Neural progenitor cell (in vitro differentiated cells): ENCODE measurements around the gene FER. TPM values are rescaled to one million over a fixed set of nuclear protein-coding genes. Genes with fewer than 3 reads are reported as not detected.

ENCODE experiments used
- DNase-seq: peaks from one replicate; pipeline ENCODE4 v3.0.0-alpha.2; 2016; ENCODE audit warnings: low spot score
- H2AFZ ChIP-seq: fragments of 200-600 bp; sonication (generic); replicated peaks from 2 replicates; pipeline ENCODE4 v1.6.1; 2016; ENCODE audit warnings: antibody characterized with exemption
- H3F3A ChIP-seq: fragments of 200-600 bp; sonication (generic); 2 replicates; pipeline ENCODE4 v1.6.1; 2016; ENCODE audit warnings: antibody characterized with exemption, low read depth
- H3K27ac ChIP-seq: fragments of 200-600 bp; sonication (generic); 2 replicates; pipeline ENCODE4 v1.5.1; 2016; ENCODE audit warnings: mild to moderate bottlenecking
- H3K27me3 ChIP-seq: fragments of 200-600 bp; sonication (generic); 2 replicates; pipeline ENCODE4 v1.6.1; 2016; ENCODE audit warnings: mild to moderate bottlenecking, moderate library complexity
- H3K36me3 ChIP-seq: fragments of 200-600 bp; sonication (generic); 2 replicates; pipeline ENCODE4 v1.5.1; 2016
- H3K4me1 ChIP-seq: fragments of 200-600 bp; sonication (generic); 2 replicates; pipeline ENCODE4 v1.6.1; 2016; ENCODE audit warnings: mixed run types
- H3K4me2 ChIP-seq: fragments of 200-600 bp; sonication (generic); 2 replicates; pipeline ENCODE4 v1.6.1; 2016
- H3K4me3 ChIP-seq: fragments of 200-600 bp; sonication (generic); 2 replicates; pipeline ENCODE4 v1.5.1; 2016
- H3K79me2 ChIP-seq: fragments of 200-600 bp; sonication (generic); 2 replicates; pipeline ENCODE4 v1.6.1; 2016; ENCODE audit warnings: low read depth
- H3K9ac ChIP-seq: fragments of 200-600 bp; sonication (generic); 2 replicates; pipeline ENCODE4 v1.6.1; 2016
- H3K9me3 ChIP-seq: fragments of 200-600 bp; sonication (generic); 2 replicates; pipeline ENCODE4 v1.5.1; 2016; ENCODE audit warnings: low read depth
- H4K20me1 ChIP-seq: fragments of 200-600 bp; sonication (generic); 2 replicates; pipeline ENCODE4 v1.6.1; 2016; ENCODE audit warnings: low read depth
- H3K27ac Mint-ChIP-seq: 3 replicates; pipeline ENCODE4 v1.8.0; 2021; ENCODE audit warnings: mixed read lengths
- H3K27me3 Mint-ChIP-seq: 2 replicates; pipeline ENCODE4 v1.8.0; 2022; ENCODE audit warnings: low read depth, mild to moderate bottlenecking, inconsistent platforms, moderate library complexity, mixed read lengths; ENCODE audit not compliant: insufficient read depth
- H3K36me3 Mint-ChIP-seq: 3 replicates; pipeline ENCODE4 v1.8.0; 2021; ENCODE audit warnings: mixed read lengths
- H3K4me1 Mint-ChIP-seq: 3 replicates; pipeline ENCODE4 v1.8.0; 2021; ENCODE audit warnings: mixed read lengths
- H3K4me3 Mint-ChIP-seq: 3 replicates; pipeline ENCODE4 v1.8.0; 2021; ENCODE audit warnings: mild to moderate bottlenecking, moderate library complexity, mixed read lengths
- H3K9me3 Mint-ChIP-seq: 3 replicates; pipeline ENCODE4 v1.8.0; 2020; ENCODE audit warnings: mixed read lengths
- CTCF ChIP-seq: fragments of 200-600 bp; sonication (generic); IDR thresholded peaks from 2 replicates; pipeline ENCODE4 v1.5.1; 2017; ENCODE audit warnings: antibody characterized with exemption, mild to moderate bottlenecking
- EZH2 ChIP-seq: fragments of 200-600 bp; sonication (generic); IDR thresholded peaks from 2 replicates; pipeline ENCODE4 v1.6.1; 2017; ENCODE audit warnings: antibody characterized with exemption, mild to moderate bottlenecking, moderate library complexity
- EZH2phosphoT487 ChIP-seq: fragments of 200-600 bp; sonication (generic); IDR thresholded peaks from 2 replicates; pipeline ENCODE4 v1.6.1; 2017; ENCODE audit warnings: antibody characterized with exemption
- total RNA-seq: library from RNA; depleted of rRNA; stranded (reverse); fragments of >200 nt; gene quantifications from 2 replicates; pipeline ENCODE4 v1.2.3, GENCODE V29; 2015; ENCODE audit warnings: low replicate concordance

FER gene
- total RNA-seq, 1 donor from 2014 or later, result 25.0 TPM

GRCh38 chr5:109089191-109089590, 341.5 kb downstream of the FER start:
- Histone ChIP-seq H3K79me2 (no peaks in the 10 kb centered on the region), H3K9ac (no peak overlapping the region), H3K36me3 (no peaks in the 10 kb centered on the region), H4K20me1 (no peaks in the 10 kb centered on the region), H3K9me3 (no peaks in the 10 kb centered on the region), H3K4me2 (no peak overlapping the region), H3F3A (no peaks in the 10 kb centered on the region), H3K27me3 (no peaks in the 10 kb centered on the region), H3K4me1 (peaks cover 6% of the 10 kb centered on the region), H3K27ac (no peak overlapping the region), H2AFZ (no peak overlapping the region), H3K4me3 (no peak overlapping the region)
- Mint-ChIP-seq H3K27me3 (no peaks in the 10 kb centered on the region), H3K4me3 (no peak overlapping the region), H3K36me3 (no peaks in the 10 kb centered on the region), H3K4me1 (no peaks in the 10 kb centered on the region), H3K9me3 (no peaks in the 10 kb centered on the region), H3K27ac (no peak overlapping the region)
- TF ChIP-seq EZH2 (no peak), CTCF (no peak), EZH2phosphoT487 (no peak)
- no peak for DNase-seq

- Mint-ChIP-seq H3K4me1 (no peaks in the 10 kb centered on the region), H3K27ac (no peak overlapping the region), H3K9me3 (no peaks in the 10 kb centered on the region), H3K4me3 (no peak overlapping the region), H3K36me3 (no peaks in the 10 kb centered on the region), H3K27me3 (no peaks in the 10 kb centered on the region)
- TF ChIP-seq EZH2phosphoT487 (no peak), EZH2 (no peak), CTCF (no peak)
- no peaks in the 10 kb centered on the region for H3K27me3 ChIP-seq
- no peak overlapping the region for H3K9ac ChIP-seq
- no peaks in the 10 kb centered on the region for H3K9me3 ChIP-seq
- H3K79me2 ChIP-seq, result no peaks in the 10 kb centered on the region
- no peak overlapping the region for H3K4me2 ChIP-seq
- no peak overlapping the region for H2AFZ ChIP-seq
- H3F3A ChIP-seq, result no peaks in the 10 kb centered on the region
- no peaks in the 10 kb centered on the region for H3K4me1 ChIP-seq
- H4K20me1 ChIP-seq, result no peaks in the 10 kb centered on the region
- H3K36me3 ChIP-seq, result no peaks in the 10 kb centered on the region
- no peak for DNase-seq
- H3K4me3 ChIP-seq, result no peak overlapping the region
- H3K27ac ChIP-seq, result no peak overlapping the region
Observed at GRCh38 chr5:109099081-109099480, 351.4 kb downstream of the FER start.

GRCh38 chr5:109100971-109101370, 353.3 kb downstream of the FER start:
- H3K4me1 Mint-ChIP-seq, result peaks cover 5% of the 10 kb centered on the region
- no peaks in the 10 kb centered on the region for H3K36me3 ChIP-seq
- no peak overlapping the region for H3K4me3 ChIP-seq
- no peaks in the 10 kb centered on the region for H3K27me3 Mint-ChIP-seq
- H2AFZ ChIP-seq, result no peak overlapping the region
- peaks cover 1% of the 10 kb centered on the region for H3K4me1 ChIP-seq
- no peaks in the 10 kb centered on the region for H4K20me1 ChIP-seq
- H3K9ac ChIP-seq, result no peak overlapping the region
- no peak overlapping the region for H3K27ac ChIP-seq
- no peaks in the 10 kb centered on the region for H3K9me3 ChIP-seq
- H3K27ac Mint-ChIP-seq, result no peak overlapping the region
- no peak overlapping the region for H3K4me2 ChIP-seq
- no peak overlapping the region for H3K4me3 Mint-ChIP-seq
- DNase-seq, result no peak
- TF ChIP-seq CTCF (no peak), EZH2 (no peak), EZH2phosphoT487 (no peak)
- H3K27me3 ChIP-seq, result no peaks in the 10 kb centered on the region
- H3K36me3 Mint-ChIP-seq, result no peaks in the 10 kb centered on the region
- H3F3A ChIP-seq, result no peaks in the 10 kb centered on the region
- no peaks in the 10 kb centered on the region for H3K9me3 Mint-ChIP-seq
- no peaks in the 10 kb centered on the region for H3K79me2 ChIP-seq
